HT-29 (cell line): ENCODE data around the gene AFTPH. TPM values are rescaled to one million over a fixed set of nuclear protein-coding genes. Genes with fewer than 3 reads are reported as not detected.

Experiments
- DNase-seq: peaks from one replicate; pipeline ENCODE4 v3.0.0-alpha.2; 2015; ENCODE audit warnings: low spot score
- small RNA-seq: library from RNA; depleted of rRNA; stranded (forward); fragments of <200 nt; gene quantifications from one replicate; pipeline ENCODE3, GENCODE V24; 2014
- total RNA-seq: library from RNA; depleted of rRNA; stranded (reverse); fragments of >200 nt; shearing (Covaris generic); gene quantifications from 2 replicates; pipeline ENCODE4 v1.2.3, GENCODE V29; 2014; rRNA removed

Gene AFTPH
- total RNA-seq, 1 experiment from 2014 or later: 22.2 TPM

DNA sequence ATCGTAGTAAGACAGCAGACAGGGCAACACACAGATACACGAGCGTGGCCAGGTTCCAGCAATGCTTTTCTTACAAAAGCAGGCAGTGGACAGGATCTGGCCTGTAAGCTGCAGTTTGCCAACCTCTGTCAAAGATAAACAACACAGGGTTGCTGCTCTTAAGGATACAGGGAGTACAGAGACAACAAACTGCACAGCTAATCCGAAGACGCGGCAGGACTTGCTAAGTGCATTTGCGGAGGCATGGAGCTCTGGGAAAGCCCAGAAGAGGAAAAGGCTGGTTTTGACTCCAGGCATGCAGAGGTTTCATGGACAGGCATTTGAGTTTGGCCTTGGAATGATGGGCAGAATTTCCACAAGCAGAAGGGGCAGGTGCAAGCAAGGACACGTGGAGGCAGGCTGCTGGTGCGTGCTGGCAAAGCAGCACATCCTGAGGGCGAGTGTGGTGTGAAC is 105.2 kb downstream of the AFTPH start:
- DNase-seq: no peak

DNA sequence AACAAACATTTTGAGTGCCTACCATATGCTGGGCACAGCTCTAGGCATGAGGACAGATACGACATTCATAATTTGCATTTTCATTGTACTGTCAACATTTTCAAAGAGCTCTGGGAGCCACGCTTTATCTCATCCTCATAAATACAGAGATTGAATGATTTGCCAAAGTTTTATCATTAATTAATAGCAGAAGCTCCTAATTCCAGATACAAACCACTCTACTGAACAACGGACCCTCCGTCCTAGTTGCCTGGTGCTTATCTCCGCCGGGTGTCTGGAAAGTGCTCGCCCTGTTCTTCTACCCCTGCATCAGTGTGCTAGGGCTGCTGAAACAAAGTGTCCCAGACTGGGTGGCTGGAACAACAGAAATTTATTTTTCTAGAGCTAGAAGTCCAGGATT is 105.7 kb downstream of the AFTPH start:
- no peak for DNase-seq

DNA sequence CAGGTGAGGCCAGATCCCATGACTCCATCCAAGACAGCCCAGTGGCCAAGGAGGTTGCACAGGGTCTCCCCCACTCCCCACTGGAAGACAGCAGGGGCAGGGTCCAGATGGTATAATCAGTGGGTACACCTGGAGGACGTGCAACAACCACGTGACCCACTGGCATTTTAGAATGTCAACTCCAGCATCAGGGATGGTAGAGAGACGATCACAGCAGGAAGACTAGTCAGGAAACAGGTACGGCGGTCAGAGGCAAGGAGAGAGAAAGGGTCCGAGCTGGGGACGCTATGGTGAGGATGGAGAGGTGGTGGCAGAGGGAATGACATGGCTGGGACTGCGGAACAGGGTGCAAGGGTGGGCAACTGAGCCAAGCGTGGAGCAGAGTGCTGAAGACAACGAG is 106.6 kb downstream of the AFTPH start:
- no peak for DNase-seq

GRCh38 chr2:64631771-64632170 is 107.6 kb downstream of the AFTPH start:
- DNase-seq: no peak

- DNase-seq: no peak
Measured at GRCh38 chr2:64632835-64633819, 109.0 kb downstream of the AFTPH start.

GRCh38 chr2:64634345-64635267 is 110.5 kb downstream of the AFTPH start:
- DNase-seq: no peak

DNA sequence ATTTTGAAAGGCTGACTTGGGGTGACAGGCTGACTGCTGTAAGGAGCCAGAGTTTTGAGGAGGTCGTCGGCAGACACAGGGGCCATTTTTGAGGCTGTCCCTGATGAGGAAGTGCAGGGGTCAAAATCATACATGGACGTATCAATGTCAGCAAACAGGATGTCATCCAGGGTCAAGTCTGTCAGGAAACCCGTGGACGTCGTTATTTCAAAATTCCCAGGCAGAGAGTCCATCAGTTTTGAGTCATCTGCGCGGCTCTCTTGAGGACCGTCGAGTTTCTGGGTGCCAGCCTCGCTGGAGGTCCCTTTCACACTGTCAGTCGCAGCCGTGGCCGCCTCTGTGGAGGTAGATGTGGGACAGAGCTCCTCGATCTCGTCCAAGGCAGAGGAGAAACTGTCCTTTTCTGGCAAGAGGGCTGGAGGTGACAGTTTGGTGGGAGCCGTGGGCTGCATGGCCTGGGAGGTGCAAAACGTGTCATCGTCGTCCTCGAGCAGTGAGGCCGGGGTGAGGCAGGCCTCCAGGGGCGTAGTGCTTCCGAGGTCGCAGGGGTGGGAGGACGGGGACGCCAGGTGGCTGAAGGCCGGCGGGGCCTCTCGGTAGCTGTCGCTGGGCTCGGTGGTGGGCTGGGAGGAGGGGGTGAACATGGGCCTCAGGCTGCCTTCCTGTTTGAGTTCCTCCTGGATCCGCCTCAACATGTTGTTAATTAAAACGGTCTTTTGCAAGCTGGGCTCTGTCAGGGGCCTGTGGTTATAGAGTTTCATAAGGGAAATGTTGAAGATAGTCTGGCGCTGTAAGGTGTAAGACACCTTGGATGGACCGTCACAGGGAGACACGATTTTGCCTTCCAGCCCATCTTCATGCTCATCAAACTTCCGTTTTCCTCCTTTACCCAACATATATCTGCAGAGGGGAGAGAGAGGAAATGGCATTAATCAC is 112.1 kb downstream of the AFTPH start:
- no peak for DNase-seq

- DNase-seq: no peak
Measured at GRCh38 chr2:64637000-64637635, 113.0 kb downstream of the AFTPH start.

DNA sequence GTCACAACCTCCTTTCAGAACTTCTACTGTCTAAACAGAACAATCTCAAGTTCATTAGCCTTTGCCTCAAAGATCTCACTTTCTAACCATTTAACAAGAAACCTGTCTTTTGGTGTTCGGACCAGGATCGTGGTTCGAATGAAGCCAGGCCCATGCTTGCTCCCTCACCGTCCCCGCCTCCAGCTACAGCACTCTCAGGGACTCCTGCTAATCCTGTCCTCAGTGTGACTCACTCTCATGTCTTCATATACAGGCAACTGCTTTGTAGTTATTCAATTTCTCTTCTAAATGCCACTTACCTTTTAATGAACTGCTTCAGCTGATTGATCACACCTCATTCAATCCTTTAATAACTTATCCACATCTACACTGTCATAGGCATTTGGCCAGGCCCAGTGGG is 113.8 kb downstream of the AFTPH start:
- no peak for DNase-seq

GRCh38 chr2:64638502-64639120 is 114.5 kb downstream of the AFTPH start:
- DNase-seq: no peak

DNA sequence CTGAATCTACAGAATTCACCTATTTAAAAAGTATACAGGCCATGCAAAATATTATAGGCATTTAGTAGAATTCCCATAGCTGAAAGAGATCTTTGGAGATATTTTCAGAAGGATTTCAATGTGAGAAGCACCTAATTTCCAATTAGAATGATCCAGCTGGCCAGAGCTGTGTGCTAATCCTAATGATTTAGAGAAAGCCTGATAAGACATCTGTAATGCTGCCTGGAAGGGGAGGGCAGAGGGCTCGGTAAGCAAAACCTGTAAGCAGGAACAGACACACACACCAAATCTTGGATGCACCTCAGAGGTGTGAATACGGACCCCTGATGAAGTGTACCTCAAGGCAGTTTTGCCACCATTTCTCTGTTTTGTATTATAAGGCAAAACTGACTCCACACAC is 115.6 kb downstream of the AFTPH start:
- no peak for DNase-seq

DNA sequence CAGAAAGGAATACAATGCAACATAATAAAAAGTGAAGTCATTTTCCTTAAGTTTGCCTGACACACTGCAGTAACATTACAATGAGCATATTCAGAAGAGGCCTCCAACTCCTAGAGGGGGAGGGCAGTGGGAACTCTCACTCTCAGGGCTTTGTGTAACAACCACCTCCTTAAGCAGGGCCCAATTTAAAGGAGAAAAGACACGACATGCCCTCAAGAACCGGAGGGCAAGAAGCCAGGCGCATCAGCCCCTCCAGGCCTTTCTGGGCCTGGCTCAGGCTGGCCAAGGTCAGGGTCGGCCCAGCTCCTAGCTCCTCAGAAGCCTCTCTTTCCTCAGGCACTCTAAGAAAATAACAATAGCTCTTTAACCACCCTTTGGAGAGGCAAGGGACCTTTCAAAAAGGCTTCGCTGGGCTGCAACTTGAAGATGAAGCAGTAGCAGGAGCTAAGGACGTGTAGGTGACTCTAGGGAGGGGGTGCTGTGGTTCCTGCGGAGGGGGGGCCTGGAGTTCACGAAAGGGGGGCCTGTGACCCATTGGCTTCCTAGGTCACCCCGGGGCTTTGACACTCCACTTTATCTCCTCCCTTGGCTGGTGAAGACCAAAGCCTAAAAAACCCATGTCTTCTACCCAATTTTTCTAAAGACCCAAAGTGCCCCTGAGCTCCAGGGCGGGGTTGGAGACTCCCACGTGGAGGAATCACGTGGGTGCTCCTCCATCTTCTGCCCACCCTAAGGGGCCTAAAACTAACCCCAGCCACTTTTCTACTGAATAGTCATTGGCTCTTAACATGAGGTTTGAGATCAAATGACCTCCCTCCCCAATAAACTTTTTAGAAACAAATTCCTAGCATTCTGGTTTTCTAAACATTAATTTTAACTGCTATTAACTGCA is 116.3 kb downstream of the AFTPH start:
- DNase-seq: no peak

DNA sequence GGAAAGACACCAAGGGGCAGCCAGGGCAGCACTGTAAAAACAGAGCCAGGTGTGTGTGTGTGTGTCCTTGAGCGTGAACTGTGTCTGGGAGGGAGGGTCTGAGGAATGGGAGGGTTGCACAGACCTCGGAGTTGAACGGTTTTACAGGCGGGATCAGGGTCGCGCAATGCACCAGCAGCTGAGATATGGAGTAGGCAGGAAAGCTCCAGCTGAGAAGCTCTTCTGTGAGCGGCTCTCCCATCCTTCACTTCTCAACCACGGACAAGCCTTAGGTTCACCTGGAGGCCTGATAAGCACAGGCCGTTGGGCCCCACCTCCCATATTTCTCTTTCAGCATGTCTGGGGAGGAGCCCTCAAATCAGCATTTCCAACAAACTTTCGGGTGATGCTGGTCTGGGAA is 117.5 kb downstream of the AFTPH start:
- no peak for DNase-seq

Small RNA genes lying within 50 kb of the gene (small RNA-seq; reads per million reads assigned to genes)
- gene RNU6-100P: not detected

Other genes starting within 250 kb of the AFTPH start
- gene LGALSL, start 70.2 kb upstream of the AFTPH start, total RNA-seq: 5.6 and 8.5 TPM in 2 replicates
- 6.1 and 6.6 TPM in 2 replicates for gene SERTAD2, start 129.6 kb downstream of the AFTPH start, total RNA-seq